WTC11 (cell line): ENCODE data around the gene HK2.

ENCODE experiments used
- CREM ChIP-seq: sonication (generic); formaldehyde crosslinking; IDR thresholded peaks from 2 replicates; pipeline ENCODE4 v1.8.1; 2022; ENCODE audit warnings: mild to moderate bottlenecking, missing genetic modification reagents, moderate library complexity
- FOXK1 ChIP-seq: sonication (generic); formaldehyde crosslinking; IDR thresholded peaks from 2 replicates; pipeline ENCODE4 v1.8.0; 2022; ENCODE audit warnings: mild to moderate bottlenecking, moderate library complexity, missing genetic modification reagents
- HMGA2 ChIP-seq: fragments of 250-450 bp; sonication (Bioruptor Pico); IDR thresholded peaks from 2 replicates; pipeline ENCODE4 v1.4.0; 2021; ENCODE audit warnings: mild to moderate bottlenecking, moderate library complexity
- JUN ChIP-seq: sonication (generic); formaldehyde crosslinking; IDR thresholded peaks from 2 replicates; pipeline ENCODE4 v1.8.0; 2023; ENCODE audit warnings: mild to moderate bottlenecking, missing genetic modification reagents
- KAT7 ChIP-seq: sonication (generic); formaldehyde crosslinking; IDR thresholded peaks from 2 replicates; pipeline ENCODE4 v1.8.1; 2023; ENCODE audit warnings: missing genetic modification reagents, mild to moderate bottlenecking, borderline replicate concordance
- RELA ChIP-seq: sonication (generic); formaldehyde crosslinking; IDR thresholded peaks from 2 replicates; pipeline ENCODE4 v1.8.1; 2022; ENCODE audit warnings: missing genetic modification reagents, mild to moderate bottlenecking, borderline replicate concordance
- SP1 ChIP-seq: sonication (generic); formaldehyde crosslinking; conservative IDR thresholded peaks from 2 replicates; pipeline ENCODE4 v1.8.1; 2022; ENCODE audit warnings: missing genetic modification reagents
- ZNF232 ChIP-seq: sonication (generic); formaldehyde crosslinking; IDR thresholded peaks from 2 replicates; pipeline ENCODE4 v1.8.0; 2022; ENCODE audit warnings: mild to moderate bottlenecking, missing genetic modification reagents
- ZNF416 ChIP-seq: fragments of 250-450 bp; sonication (Bioruptor Pico); IDR thresholded peaks from 2 replicates; pipeline ENCODE4 v1.9.0; 2021; ENCODE audit warnings: mild to moderate bottlenecking, inconsistent platforms
- TF ChIP-seq, protein P1 (sequence below): fragments of 200-600 bp; IDR thresholded peaks from 2 replicates; pipeline ENCODE4 v1.8.0; 2022; ENCODE audit warnings: antibody characterized with exemption
- TF ChIP-seq, protein P2 (sequence below): fragments of 250-450 bp; sonication (Bioruptor Pico); IDR thresholded peaks from 2 replicates; pipeline ENCODE4 v1.9.0; 2021; ENCODE audit warnings: mild to moderate bottlenecking
- TF ChIP-seq, protein P3 (sequence below): sonication (generic); formaldehyde crosslinking; IDR thresholded peaks from 2 replicates; pipeline ENCODE4 v1.8.0; 2022; ENCODE audit warnings: mild to moderate bottlenecking, missing genetic modification reagents
- TF ChIP-seq, protein P4 (sequence below): fragments of 250-450 bp; sonication (Bioruptor Pico); conservative IDR thresholded peaks from 2 replicates; pipeline ENCODE4 v1.9.0; 2021; ENCODE audit warnings: mild to moderate bottlenecking
- TF ChIP-seq, protein P5 (sequence below): sonication (generic); formaldehyde crosslinking; IDR thresholded peaks from 2 replicates; pipeline ENCODE4 v1.8.1; 2022; ENCODE audit warnings: low read depth, mild to moderate bottlenecking, moderate library complexity, missing genetic modification reagents, borderline replicate concordance

DNA sequence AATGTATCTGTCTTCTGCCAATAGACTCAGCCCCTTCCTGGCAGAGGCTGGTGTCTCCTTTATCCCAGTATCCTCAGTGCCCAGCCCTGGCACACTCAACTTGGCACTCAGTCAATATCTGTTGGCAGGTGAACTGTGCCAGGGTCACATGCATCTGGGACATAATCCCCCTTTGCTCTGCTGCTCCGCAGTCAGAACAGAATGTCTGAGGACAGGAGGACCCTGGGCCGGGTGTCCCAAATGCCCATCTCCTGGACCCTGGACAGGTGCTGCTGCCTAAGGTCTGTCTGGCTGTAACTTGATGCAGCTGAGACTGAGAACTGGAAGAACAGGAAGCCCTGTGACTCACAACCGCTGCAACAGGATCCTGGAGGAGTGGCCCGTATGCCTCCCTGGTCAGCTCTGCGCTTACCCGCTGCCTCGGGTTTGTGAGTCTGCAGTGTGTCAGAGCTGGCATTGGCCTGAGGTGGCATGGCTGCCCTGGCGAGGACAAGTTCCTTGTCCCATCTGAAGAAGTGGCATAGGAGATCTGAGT, 11.4 kb downstream of the HK2 start:
- no peak for TF ChIP-seq HMGA2 (CRISPR knock-in tag)
- TF ChIP-seq, protein P1, sequence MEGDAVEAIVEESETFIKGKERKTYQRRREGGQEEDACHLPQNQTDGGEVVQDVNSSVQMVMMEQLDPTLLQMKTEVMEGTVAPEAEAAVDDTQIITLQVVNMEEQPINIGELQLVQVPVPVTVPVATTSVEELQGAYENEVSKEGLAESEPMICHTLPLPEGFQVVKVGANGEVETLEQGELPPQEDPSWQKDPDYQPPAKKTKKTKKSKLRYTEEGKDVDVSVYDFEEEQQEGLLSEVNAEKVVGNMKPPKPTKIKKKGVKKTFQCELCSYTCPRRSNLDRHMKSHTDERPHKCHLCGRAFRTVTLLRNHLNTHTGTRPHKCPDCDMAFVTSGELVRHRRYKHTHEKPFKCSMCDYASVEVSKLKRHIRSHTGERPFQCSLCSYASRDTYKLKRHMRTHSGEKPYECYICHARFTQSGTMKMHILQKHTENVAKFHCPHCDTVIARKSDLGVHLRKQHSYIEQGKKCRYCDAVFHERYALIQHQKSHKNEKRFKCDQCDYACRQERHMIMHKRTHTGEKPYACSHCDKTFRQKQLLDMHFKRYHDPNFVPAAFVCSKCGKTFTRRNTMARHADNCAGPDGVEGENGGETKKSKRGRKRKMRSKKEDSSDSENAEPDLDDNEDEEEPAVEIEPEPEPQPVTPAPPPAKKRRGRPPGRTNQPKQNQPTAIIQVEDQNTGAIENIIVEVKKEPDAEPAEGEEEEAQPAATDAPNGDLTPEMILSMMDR: no peak
- no peak for TF ChIP-seq ZNF416 (CRISPR knock-in tag)
- TF ChIP-seq, protein P2, sequence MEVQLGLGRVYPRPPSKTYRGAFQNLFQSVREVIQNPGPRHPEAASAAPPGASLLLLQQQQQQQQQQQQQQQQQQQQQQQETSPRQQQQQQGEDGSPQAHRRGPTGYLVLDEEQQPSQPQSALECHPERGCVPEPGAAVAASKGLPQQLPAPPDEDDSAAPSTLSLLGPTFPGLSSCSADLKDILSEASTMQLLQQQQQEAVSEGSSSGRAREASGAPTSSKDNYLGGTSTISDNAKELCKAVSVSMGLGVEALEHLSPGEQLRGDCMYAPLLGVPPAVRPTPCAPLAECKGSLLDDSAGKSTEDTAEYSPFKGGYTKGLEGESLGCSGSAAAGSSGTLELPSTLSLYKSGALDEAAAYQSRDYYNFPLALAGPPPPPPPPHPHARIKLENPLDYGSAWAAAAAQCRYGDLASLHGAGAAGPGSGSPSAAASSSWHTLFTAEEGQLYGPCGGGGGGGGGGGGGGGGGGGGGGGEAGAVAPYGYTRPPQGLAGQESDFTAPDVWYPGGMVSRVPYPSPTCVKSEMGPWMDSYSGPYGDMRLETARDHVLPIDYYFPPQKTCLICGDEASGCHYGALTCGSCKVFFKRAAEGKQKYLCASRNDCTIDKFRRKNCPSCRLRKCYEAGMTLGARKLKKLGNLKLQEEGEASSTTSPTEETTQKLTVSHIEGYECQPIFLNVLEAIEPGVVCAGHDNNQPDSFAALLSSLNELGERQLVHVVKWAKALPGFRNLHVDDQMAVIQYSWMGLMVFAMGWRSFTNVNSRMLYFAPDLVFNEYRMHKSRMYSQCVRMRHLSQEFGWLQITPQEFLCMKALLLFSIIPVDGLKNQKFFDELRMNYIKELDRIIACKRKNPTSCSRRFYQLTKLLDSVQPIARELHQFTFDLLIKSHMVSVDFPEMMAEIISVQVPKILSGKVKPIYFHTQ (CRISPR knock-in tag): no peak
- no peak for TF ChIP-seq RELA (CRISPR knock-in tag)
- no peak for TF ChIP-seq JUN (CRISPR knock-in tag)
- no peak for TF ChIP-seq ZNF232 (CRISPR knock-in tag)
- TF ChIP-seq, protein P3, sequence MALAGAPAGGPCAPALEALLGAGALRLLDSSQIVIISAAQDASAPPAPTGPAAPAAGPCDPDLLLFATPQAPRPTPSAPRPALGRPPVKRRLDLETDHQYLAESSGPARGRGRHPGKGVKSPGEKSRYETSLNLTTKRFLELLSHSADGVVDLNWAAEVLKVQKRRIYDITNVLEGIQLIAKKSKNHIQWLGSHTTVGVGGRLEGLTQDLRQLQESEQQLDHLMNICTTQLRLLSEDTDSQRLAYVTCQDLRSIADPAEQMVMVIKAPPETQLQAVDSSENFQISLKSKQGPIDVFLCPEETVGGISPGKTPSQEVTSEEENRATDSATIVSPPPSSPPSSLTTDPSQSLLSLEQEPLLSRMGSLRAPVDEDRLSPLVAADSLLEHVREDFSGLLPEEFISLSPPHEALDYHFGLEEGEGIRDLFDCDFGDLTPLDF (CRISPR knock-in tag): no peak
- TF ChIP-seq, protein P4, sequence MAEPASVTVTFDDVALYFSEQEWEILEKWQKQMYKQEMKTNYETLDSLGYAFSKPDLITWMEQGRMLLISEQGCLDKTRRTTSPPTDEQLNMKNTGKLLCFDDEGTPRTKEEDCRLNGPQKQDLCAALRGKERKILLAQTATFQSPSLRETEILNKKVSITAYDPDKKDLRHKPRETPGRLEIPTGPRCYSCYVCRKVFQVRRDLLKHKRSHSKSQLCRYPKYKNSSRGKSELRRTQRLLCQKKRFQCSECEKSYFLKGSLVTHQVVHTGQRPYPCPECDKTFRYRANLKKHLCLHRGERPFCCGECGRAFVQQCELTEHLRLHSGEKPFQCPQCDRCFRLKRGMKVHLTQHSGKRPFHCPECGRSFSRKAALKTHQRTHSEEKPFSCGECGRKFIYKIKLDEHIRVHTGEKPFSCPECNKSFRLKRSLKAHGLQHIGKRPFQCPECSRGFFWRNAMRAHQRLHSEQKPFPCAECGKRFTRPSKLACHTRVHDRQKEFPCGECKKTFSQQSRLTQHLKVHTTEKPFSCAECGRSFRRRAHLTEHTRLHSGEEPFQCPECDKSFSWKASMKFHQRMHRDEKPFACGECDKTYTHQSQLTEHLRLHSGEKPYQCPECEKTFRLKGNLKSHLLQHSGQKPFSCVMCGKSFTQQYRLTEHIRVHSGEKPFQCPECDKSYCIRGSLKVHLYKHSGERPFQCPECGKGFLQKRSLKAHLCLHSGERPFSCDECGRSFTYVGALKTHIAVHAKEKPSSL: no peak
- no peak for TF ChIP-seq FOXK1
- TF ChIP-seq SP1 (CRISPR knock-in tag): no peak
- TF ChIP-seq KAT7 (CRISPR knock-in tag): no peak
- TF ChIP-seq, protein P5, sequence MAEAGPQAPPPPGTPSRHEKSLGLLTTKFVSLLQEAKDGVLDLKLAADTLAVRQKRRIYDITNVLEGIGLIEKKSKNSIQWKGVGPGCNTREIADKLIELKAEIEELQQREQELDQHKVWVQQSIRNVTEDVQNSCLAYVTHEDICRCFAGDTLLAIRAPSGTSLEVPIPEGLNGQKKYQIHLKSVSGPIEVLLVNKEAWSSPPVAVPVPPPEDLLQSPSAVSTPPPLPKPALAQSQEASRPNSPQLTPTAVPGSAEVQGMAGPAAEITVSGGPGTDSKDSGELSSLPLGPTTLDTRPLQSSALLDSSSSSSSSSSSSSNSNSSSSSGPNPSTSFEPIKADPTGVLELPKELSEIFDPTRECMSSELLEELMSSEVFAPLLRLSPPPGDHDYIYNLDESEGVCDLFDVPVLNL (CRISPR knock-in tag): no peak
- TF ChIP-seq CREM (CRISPR knock-in tag): no peak
